ENCODE results near the gene UCK2.
A peak's percentile ranks its signal among the peaks of the same experiment; 100 is the strongest.

The UCK2 gene

DNA sequence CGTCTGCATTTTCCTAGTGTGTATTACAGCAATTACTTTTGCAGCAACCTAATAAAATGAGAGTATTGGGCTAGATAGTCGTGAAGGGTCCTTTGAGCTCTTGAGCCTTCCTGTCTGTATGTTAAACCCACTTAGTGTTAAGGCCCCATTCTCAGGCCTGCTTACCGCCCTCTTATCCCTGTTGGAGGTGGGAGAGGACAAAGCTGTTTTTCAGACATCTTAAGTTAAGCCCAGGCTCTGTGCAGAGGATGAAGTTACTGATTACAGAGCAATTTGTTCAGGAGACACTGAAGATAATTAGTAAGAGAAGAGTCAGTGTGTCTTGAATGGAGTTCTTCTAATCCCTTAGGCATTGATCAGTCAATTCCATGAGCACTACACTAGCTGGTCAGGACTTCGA, 114.6 kb downstream of the UCK2 start:
- no peak for DNase-seq (ENCODE audit: low spot score)

DNA sequence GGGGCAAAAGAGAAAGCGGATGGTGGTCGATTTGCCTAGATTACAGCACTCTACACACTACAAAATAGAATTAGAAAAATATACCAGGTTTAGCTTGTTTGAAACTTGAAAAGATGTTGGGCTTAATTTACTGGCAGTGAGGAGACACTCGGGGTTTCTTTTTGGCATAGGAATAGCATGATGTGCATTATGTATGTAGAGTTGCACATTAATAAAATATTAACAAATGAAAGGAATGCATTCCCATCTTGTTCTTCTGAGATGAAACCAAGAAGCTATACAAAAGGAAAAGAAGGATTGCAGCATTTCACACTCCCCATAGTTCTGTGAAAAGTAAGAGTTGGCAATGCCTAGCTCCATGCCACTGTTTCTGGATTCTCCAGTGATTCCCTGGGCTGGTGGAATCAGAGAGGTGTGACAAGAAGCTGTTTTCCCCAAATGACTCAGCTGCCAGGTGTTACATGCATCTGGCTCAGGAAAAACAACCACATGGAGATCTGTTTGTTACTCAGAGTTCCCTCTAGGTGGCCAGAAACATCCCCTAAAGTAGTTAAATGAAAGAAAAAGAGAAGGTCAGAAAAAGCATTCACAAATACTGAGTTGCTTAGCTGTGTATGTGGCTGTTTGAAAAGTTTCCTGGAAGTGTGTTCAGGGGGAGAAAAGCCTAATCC, 115.6 kb downstream of the UCK2 start:
- DNase-seq (ENCODE audit: low spot score), result no peak

DNA sequence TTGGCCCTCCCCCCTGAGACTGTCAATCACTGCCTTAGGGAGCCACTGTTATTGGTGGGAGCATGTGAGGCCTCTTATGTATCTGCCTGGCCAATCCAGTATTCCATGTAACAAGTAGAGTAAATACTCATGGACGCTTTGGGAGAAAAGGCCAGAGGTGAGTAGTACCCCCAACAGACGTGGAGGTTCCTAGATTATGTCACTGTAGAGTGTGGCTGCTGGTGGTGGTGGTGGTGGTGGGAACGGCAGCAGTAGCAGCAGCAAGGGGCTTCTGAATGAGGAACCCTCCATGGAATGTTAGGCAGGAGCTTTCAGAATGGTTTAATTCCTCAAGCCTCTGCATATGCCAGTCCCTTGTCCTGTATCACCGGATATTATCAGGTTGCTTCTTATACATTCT, 118.5 kb downstream of the UCK2 start:
- DNase-seq (ENCODE audit: low spot score), result no peak

DNA sequence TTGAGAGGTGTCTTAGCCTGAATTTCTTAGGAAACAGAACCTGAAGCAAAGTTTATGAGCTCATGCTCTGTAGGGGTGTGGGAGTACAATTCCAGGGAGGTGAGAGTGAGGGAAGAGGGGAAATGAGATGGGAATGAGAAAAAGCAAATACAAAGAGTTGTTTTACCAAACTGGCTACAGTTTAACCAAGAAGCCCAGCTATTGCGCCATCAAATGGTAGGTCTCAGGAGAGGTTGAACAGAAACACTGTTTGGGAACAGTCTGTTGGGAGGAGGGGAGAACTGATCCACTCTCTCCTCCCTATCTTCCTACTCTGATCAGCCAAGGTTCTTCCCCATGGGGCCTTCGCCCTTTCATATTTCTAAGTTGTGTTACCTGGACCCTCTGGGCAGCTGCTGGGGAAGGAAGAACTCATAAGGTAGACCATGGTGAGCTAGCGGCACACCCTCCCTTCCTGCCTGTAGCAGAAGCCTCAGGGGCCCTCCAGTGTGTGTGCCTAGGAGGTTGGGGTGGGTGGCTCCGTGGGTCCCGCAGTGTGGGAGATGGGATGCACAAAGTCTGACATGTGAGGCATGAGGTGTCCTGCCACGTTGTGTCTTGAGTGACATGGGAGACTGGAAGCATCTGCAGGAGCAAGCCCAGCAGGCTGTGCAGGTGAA, 120.5 kb downstream of the UCK2 start:
- no peak for DNase-seq (ENCODE audit: low spot score)

DNA sequence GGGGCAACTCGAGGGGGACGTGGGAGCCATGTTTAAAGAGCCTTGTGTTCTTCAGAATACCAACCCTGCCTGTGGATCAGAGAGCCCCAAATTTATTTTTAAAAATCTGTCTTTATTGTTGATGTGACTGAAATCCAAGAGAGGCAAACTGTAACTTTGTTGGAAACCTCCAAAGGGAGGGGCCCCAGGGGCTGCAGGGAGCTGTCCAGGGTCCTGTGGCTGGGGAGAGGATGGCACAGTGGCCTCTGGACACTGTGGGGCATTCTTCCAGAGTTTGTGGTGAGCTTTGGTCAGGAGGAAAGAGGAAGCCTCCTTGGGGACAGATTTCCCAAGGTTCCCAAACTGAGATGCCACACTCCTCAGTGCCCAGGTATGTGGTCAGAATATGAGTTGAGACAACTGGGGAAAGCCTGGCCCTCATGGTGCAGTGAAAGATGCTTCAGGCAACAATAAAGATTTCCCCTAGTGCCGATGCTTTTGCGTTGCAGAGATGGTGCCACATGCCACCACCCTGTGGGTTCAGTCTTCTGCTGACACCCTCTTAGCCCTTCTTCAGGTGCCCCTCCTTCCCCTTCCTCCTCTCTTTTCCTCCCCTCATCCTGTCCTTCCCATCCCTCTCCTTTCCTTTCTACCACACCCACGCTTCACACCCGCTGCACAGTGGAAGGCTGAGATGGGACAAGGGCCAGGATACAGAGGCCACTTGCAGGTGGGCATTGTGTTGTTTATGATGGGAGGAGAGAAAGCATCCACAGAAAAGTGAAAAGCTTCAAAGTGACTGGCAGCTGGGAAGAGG, 122.1 kb downstream of the UCK2 start:
- peak; percentile 32 for DNase-seq (ENCODE audit: low spot score)

DNA sequence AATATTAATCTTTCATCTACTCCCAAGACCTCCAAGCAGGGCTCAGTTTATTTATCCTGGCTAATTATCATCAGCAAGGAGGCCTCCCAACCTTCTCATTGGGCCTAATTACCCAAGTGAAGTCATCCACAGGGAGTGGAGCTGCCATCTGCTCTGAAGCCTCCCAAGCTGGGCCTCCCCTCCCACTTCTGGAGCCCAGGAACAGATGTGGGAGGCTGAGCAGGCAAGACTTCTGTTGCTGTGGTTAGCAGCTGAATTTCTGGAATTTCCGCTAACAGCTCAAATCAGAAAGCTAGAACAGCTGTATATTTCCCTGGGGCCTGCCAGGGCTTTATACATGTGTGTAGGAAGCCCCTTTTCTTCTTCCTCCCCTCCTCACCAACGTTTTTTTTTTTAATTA, 127.5 kb downstream of the UCK2 start:
- DNase-seq (ENCODE audit: low spot score), result peak; percentile 78

DNA sequence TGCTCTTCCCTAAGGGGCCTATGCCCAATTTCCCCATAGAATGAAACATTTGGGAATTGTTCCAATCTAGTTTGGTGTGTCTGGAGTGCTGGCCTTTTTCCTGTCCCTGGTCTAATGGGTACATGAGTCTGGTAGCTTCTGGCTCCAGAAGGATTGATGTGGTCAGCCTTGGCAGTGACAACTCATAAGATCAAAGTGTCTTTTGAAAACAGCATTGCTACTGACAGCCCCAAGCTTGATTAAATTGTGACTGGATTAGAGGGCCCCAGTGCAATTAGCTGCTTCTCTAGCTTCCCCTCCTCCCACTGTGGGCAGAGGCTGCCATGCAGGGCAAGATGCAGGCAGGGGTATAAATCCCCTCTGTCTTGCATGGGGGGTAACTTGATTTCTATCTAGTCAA, 130.9 kb downstream of the UCK2 start:
- no peak for DNase-seq (ENCODE audit: low spot score)

DNA sequence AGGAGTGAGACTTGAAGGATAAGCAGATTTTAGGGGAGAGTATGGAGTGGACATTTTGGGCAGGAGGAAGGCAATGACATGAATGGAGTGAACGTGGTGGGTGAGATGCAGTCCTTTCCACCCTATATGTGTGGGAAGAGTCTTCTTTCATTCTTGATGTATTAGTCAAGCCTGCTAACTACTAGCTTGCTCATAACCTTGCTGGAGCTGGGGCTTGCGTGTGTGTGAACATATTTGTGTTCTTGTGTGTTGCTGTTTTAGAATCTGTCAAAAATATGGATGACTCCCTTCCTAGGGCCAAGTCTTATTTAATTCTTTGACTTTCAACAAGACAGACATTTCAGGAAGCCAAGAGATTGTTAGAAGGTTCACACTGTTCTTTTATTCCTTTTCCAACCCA, 132.7 kb downstream of the UCK2 start:
- no peak for DNase-seq (ENCODE audit: low spot score)

DNA sequence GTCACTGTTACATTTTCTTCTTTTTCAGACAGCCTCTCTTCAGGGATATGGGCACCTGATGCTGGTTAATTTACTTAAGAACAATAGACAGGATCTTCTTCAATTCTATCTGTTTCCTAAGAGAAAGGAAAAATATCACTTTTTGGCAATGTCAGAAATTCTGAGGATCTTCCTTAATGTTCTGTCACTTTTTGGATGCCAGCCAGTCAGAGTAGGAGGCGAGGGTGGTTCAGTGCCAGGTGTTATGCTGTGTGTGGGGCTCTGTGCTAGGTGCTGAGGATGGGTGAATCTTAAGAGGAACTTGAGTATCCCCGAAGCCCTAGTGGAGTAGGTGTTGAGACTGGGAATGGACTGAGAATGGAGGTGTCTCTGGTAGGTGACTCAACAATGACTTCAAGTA, 133.5 kb downstream of the UCK2 start:
- no peak for DNase-seq (ENCODE audit: low spot score)

Measured in AG08395 (cell line).